Tongue (tissue), 3 donors: Measurements from ENCODE around the gene ACTR5. TPM values are rescaled to one million over a fixed set of nuclear protein-coding genes. Genes with fewer than 3 reads are reported as not detected.
"Not testable (repeated sequence)": the region's sequence is repeated elsewhere in the genome, so short reads cannot be mapped to it uniquely, and the experiment has no call there.

Experiments used
- DNase-seq: peaks from one replicate; pipeline ENCODE4 v3.0.0-alpha.2; 2015
- small RNA-seq: library from RNA; depleted of rRNA; stranded (forward); fragments of <200 nt; gene quantifications from one replicate; pipeline ENCODE3, GENCODE V24; 2014; ENCODE audit warnings: low replicate concordance
- total RNA-seq: library from RNA; depleted of rRNA; stranded (reverse); fragments of >200 nt; gene quantifications from one replicate; pipeline ENCODE4 v1.2.3, GENCODE V29; 2014

Gene ACTR5
- total RNA-seq, 1 donor from 2014 or later: 9.6 TPM

- no peak for DNase-seq
Observed at GRCh38 chr20:38805958-38806854, 57.9 kb downstream of the ACTR5 start.

- DNase-seq: no peak
Observed at GRCh38 chr20:38806855-38807655, 58.8 kb downstream of the ACTR5 start.

GRCh38 chr20:38809942-38810341 is 61.7 kb downstream of the ACTR5 start:
- DNase-seq: no peak

GRCh38 chr20:38810926-38811630 is 62.8 kb downstream of the ACTR5 start:
- no peak for DNase-seq

GRCh38 chr20:38811769-38812168 is 63.5 kb downstream of the ACTR5 start:
- DNase-seq: no peak

GRCh38 chr20:38812182-38812581 is 63.9 kb downstream of the ACTR5 start:
- DNase-seq: no peak

- no peak for DNase-seq
Observed at GRCh38 chr20:38812709-38813573, 64.7 kb downstream of the ACTR5 start.

GRCh38 chr20:38813574-38813962 is 65.3 kb downstream of the ACTR5 start:
- DNase-seq: not testable (repeated sequence)

- DNase-seq: no peak
Observed at GRCh38 chr20:38815446-38815845, 67.2 kb downstream of the ACTR5 start.

GRCh38 chr20:38818113-38819065 is 70.1 kb downstream of the ACTR5 start:
- no peak for DNase-seq

Small RNA genes lying within 50 kb of the gene (small RNA-seq; reads per million reads assigned to genes)
- gene RF00017: not detected

Other genes starting within 250 kb of the ACTR5 start
- gene ADIG, start 167.3 kb upstream of the ACTR5 start, total RNA-seq: not detected
- gene ARHGAP40, start 146.7 kb upstream of the ACTR5 start, total RNA-seq: 7.1 TPM
- not detected for gene SLC32A1, start 24.0 kb upstream of the ACTR5 start, total RNA-seq
- 4.6 TPM for gene PPP1R16B, start 57.2 kb downstream of the ACTR5 start, total RNA-seq
- 9.5 TPM for gene FAM83D, start 178.0 kb downstream of the ACTR5 start, total RNA-seq
- gene DHX35, start 213.9 kb downstream of the ACTR5 start, total RNA-seq: 16.3 TPM